MG63 (cell line): ENCODE results near the gene PCK1. TPM values are rescaled to one million over a fixed set of nuclear protein-coding genes. Genes with fewer than 3 reads are reported as not detected.
A peak's percentile ranks its signal among the peaks of the same experiment; 100 is the strongest.

Experiments used
- DNase-seq: peaks from one replicate; pipeline ENCODE4 v3.0.0-alpha.2; 2020
- H3K27me3 ChIP-seq: fragments of 250-450 bp; sonication (Bioruptor Pico); 2 replicates; pipeline ENCODE4 v1.5.1; 2020; ENCODE audit warnings: mild to moderate bottlenecking, moderate library complexity
- H3K36me3 ChIP-seq: fragments of 250-450 bp; sonication (Bioruptor Pico); 2 replicates; pipeline ENCODE4 v1.5.1; 2020; ENCODE audit warnings: mild to moderate bottlenecking, moderate library complexity
- H3K4me3 ChIP-seq: fragments of 250-450 bp; sonication (Bioruptor Pico); 2 replicates; pipeline ENCODE4 v1.5.1; 2020; ENCODE audit warnings: mild to moderate bottlenecking, moderate library complexity
- H3K9me3 ChIP-seq: fragments of 250-450 bp; sonication (Bioruptor Pico); 2 replicates; pipeline ENCODE4 v1.5.1; 2020; ENCODE audit warnings: mild to moderate bottlenecking, moderate library complexity
- total RNA-seq: library from RNA; depleted of rRNA; stranded (reverse); fragments of >200 nt; shearing (Covaris generic); gene quantifications from 2 replicates; pipeline ENCODE4 v1.2.3, GENCODE V29; 2014; ENCODE audit warnings: low replicate concordance

Gene PCK1
- total RNA-seq, 1 experiment from 2014 or later, result not detected

- H3K4me3 ChIP-seq, result no peak overlapping the region
- no peaks in the 10 kb centered on the region for H3K9me3 ChIP-seq
- no peak for DNase-seq
- H3K36me3 ChIP-seq, result no peaks in the 10 kb centered on the region
- peaks cover 23% of the 10 kb centered on the region for H3K27me3 ChIP-seq
Observed at GRCh38 chr20:57579331-57579897, 18.5 kb downstream of the PCK1 start.

- no peaks in the 10 kb centered on the region for H3K9me3 ChIP-seq
- H3K27me3 ChIP-seq, result peaks cover 19% of the 10 kb centered on the region; the same call in 1 of the 2 replicates
- no peaks in the 10 kb centered on the region for H3K36me3 ChIP-seq
- no peak for DNase-seq
- H3K4me3 ChIP-seq, result no peak overlapping the region
Observed at GRCh38 chr20:57579898-57580447, 19.1 kb downstream of the PCK1 start.

- Histone ChIP-seq H3K36me3 (no peaks in the 10 kb centered on the region), H3K4me3 (no peak overlapping the region), H3K9me3 (no peaks in the 10 kb centered on the region), H3K27me3 (peaks cover 19% of the 10 kb centered on the region; the same call in 1 of the 2 replicates)
- DNase-seq, result no peak
Observed at GRCh38 chr20:57580478-57581201, 19.7 kb downstream of the PCK1 start.

GRCh38 chr20:57581202-57582028 lies 20.5 kb downstream of the PCK1 start:
- no peak overlapping the region for H3K4me3 ChIP-seq
- H3K9me3 ChIP-seq, result no peaks in the 10 kb centered on the region
- DNase-seq, result no peak
- no peaks in the 10 kb centered on the region for H3K36me3 ChIP-seq
- H3K27me3 ChIP-seq, result peaks cover 15% of the 10 kb centered on the region; the same call in 1 of the 2 replicates

GRCh38 chr20:57582029-57582378 lies 21.1 kb downstream of the PCK1 start:
- H3K27me3 ChIP-seq, result peaks cover 12% of the 10 kb centered on the region; the same call in 1 of the 2 replicates
- DNase-seq, result no peak
- H3K9me3 ChIP-seq, result no peaks in the 10 kb centered on the region
- H3K4me3 ChIP-seq, result no peak overlapping the region
- no peaks in the 10 kb centered on the region for H3K36me3 ChIP-seq

GRCh38 chr20:57582432-57583288 lies 21.8 kb downstream of the PCK1 start:
- peak; percentile 31 for DNase-seq
- Histone ChIP-seq H3K36me3 (no peaks in the 10 kb centered on the region), H3K4me3 (no peak overlapping the region), H3K27me3 (peaks cover 12% of the 10 kb centered on the region; the same call in 1 of the 2 replicates), H3K9me3 (no peaks in the 10 kb centered on the region)

- DNase-seq, result no peak
- H3K9me3 ChIP-seq, result no peaks in the 10 kb centered on the region
- peaks cover 9% of the 10 kb centered on the region; the same call in 1 of the 2 replicates for H3K27me3 ChIP-seq
- no peaks in the 10 kb centered on the region for H3K36me3 ChIP-seq
- no peak overlapping the region for H3K4me3 ChIP-seq
Observed at GRCh38 chr20:57583289-57584257, 22.7 kb downstream of the PCK1 start.

GRCh38 chr20:57584768-57585461 lies 24.0 kb downstream of the PCK1 start:
- H3K9me3 ChIP-seq, result no peaks in the 10 kb centered on the region
- no peak overlapping the region for H3K4me3 ChIP-seq
- H3K27me3 ChIP-seq, result peaks cover 4% of the 10 kb centered on the region; the same call in 1 of the 2 replicates
- no peaks in the 10 kb centered on the region for H3K36me3 ChIP-seq
- no peak for DNase-seq

- Histone ChIP-seq H3K36me3 (no peaks in the 10 kb centered on the region), H3K27me3 (no peaks in the 10 kb centered on the region), H3K9me3 (no peaks in the 10 kb centered on the region), H3K4me3 (no peak overlapping the region)
- no peak for DNase-seq
Observed at GRCh38 chr20:57585466-57586213, 24.7 kb downstream of the PCK1 start.

GRCh38 chr20:57586370-57586793 lies 25.5 kb downstream of the PCK1 start:
- Histone ChIP-seq H3K27me3 (no peaks in the 10 kb centered on the region), H3K36me3 (no peaks in the 10 kb centered on the region), H3K9me3 (no peaks in the 10 kb centered on the region), H3K4me3 (no peak overlapping the region)
- no peak for DNase-seq

- no peak for DNase-seq
- Histone ChIP-seq H3K36me3 (no peaks in the 10 kb centered on the region), H3K4me3 (no peak overlapping the region), H3K27me3 (no peaks in the 10 kb centered on the region), H3K9me3 (no peaks in the 10 kb centered on the region)
Observed at GRCh38 chr20:57586943-57587277, 26.0 kb downstream of the PCK1 start.

- Histone ChIP-seq H3K27me3 (no peaks in the 10 kb centered on the region), H3K4me3 (no peak overlapping the region), H3K36me3 (no peaks in the 10 kb centered on the region), H3K9me3 (no peaks in the 10 kb centered on the region)
- no peak for DNase-seq
Observed at GRCh38 chr20:57587278-57587988, 26.5 kb downstream of the PCK1 start.

- DNase-seq, result no peak
- Histone ChIP-seq H3K36me3 (no peaks in the 10 kb centered on the region), H3K4me3 (no peak overlapping the region), H3K9me3 (no peaks in the 10 kb centered on the region), H3K27me3 (no peaks in the 10 kb centered on the region)
Observed at GRCh38 chr20:57587989-57588377, 27.1 kb downstream of the PCK1 start.

- no peaks in the 10 kb centered on the region for H3K36me3 ChIP-seq
- H3K4me3 ChIP-seq, result no peak overlapping the region
- no peaks in the 10 kb centered on the region for H3K9me3 ChIP-seq
- H3K27me3 ChIP-seq, result no peaks in the 10 kb centered on the region
- DNase-seq, result no peak
Observed at GRCh38 chr20:57588596-57588995, 27.7 kb downstream of the PCK1 start.
